ENCODE data around the gene PLA2G4A.

- no peak for TF ChIP-seq CTCF (IDR thresholded peaks at IDR 0.05 in 2 of 3, conservative IDR thresholded peaks at IDR 0.05 in 1 of 3; ENCODE audit: borderline replicate concordance in 1 of 3, insufficient read depth in 1 of 3, low read depth in 2 of 3, low read length in 2 of 3)
- no peak for TF ChIP-seq ATF3 (IDR thresholded peaks at IDR 0.05)
- no peak for TF ChIP-seq EZH2 (IDR thresholded peaks at IDR 0.05)
Observed at GRCh38 chr1:186834399-186834958, 5.7 kb downstream of the PLA2G4A start.
